ENCODE measurements around the gene PNMT.

- TF ChIP-seq, protein P1, sequence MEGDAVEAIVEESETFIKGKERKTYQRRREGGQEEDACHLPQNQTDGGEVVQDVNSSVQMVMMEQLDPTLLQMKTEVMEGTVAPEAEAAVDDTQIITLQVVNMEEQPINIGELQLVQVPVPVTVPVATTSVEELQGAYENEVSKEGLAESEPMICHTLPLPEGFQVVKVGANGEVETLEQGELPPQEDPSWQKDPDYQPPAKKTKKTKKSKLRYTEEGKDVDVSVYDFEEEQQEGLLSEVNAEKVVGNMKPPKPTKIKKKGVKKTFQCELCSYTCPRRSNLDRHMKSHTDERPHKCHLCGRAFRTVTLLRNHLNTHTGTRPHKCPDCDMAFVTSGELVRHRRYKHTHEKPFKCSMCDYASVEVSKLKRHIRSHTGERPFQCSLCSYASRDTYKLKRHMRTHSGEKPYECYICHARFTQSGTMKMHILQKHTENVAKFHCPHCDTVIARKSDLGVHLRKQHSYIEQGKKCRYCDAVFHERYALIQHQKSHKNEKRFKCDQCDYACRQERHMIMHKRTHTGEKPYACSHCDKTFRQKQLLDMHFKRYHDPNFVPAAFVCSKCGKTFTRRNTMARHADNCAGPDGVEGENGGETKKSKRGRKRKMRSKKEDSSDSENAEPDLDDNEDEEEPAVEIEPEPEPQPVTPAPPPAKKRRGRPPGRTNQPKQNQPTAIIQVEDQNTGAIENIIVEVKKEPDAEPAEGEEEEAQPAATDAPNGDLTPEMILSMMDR (IDR thresholded peaks at IDR 0.05): no peak
- TF ChIP-seq POLR2A (IDR thresholded peaks at IDR 0.05): peak; percentile 17
Observed at GRCh38 chr17:39627047-39627711, 41.1 kb upstream of the PNMT start.

Measured in transverse colon (tissue), 3 donors.